Measurements from ENCODE around the gene ELOVL5.

ELOVL5 gene

GRCh38 chr6:53313784-53314400, 34.9 kb downstream of the ELOVL5 start:
- H3K4me3 ChIP-seq (ENCODE audit: low read depth in 1 of 2, low read length in 1 of 2): no peak overlapping the region
- H3K27ac ChIP-seq: peak overlapping the region; percentile 89
- TF ChIP-seq CTCF (IDR thresholded peaks at IDR 0.05): no peak
- H3K4me1 ChIP-seq (ENCODE audit: control insufficient read depth in 1 of 2, insufficient read depth in 1 of 2, low read depth in 1 of 2, low read length in 1 of 2): peaks cover 44 to 61% of the 10 kb centered on the region in 2 experiments
- no peaks in the 10 kb centered on the region for H3K36me3 ChIP-seq
- H3K9me3 ChIP-seq: no peaks in the 10 kb centered on the region
- H3K27me3 ChIP-seq: no peaks in the 10 kb centered on the region

- no peak for TF ChIP-seq CTCF (IDR thresholded peaks at IDR 0.05)
- no peaks in the 10 kb centered on the region for H3K9me3 ChIP-seq
- H3K4me1 ChIP-seq (ENCODE audit: control insufficient read depth in 1 of 2, insufficient read depth in 1 of 2, low read depth in 1 of 2, low read length in 1 of 2): peaks cover 52 to 65% of the 10 kb centered on the region in 2 experiments
- H3K27me3 ChIP-seq: no peaks in the 10 kb centered on the region
- peak overlapping the region; percentile 89 for H3K27ac ChIP-seq
- no peaks in the 10 kb centered on the region for H3K36me3 ChIP-seq
- no peak overlapping the region for H3K4me3 ChIP-seq (ENCODE audit: low read depth in 1 of 2, low read length in 1 of 2)
Observed at GRCh38 chr6:53312355-53312754, 36.4 kb downstream of the ELOVL5 start.

- no peak for TF ChIP-seq CTCF (IDR thresholded peaks at IDR 0.05)
- Histone ChIP-seq H3K9me3 (no peaks in the 10 kb centered on the region), H3K4me3 (ENCODE audit: low read depth in 1 of 2, low read length in 1 of 2) (no peak overlapping the region), H3K36me3 (no peaks in the 10 kb centered on the region), H3K27ac (peak overlapping the region; percentile 89), H3K4me1 (ENCODE audit: control insufficient read depth in 1 of 2, insufficient read depth in 1 of 2, low read depth in 1 of 2, low read length in 1 of 2) (peaks cover 60 to 73% of the 10 kb centered on the region in 2 experiments), H3K27me3 (no peaks in the 10 kb centered on the region)
Observed at GRCh38 chr6:53311586-53311935, 37.2 kb downstream of the ELOVL5 start.

GRCh38 chr6:53310771-53311585, 37.8 kb downstream of the ELOVL5 start:
- Histone ChIP-seq H3K9me3 (no peaks in the 10 kb centered on the region), H3K27me3 (no peaks in the 10 kb centered on the region), H3K4me3 (ENCODE audit: low read depth in 1 of 2, low read length in 1 of 2) (no peak overlapping the region), H3K36me3 (no peaks in the 10 kb centered on the region), H3K27ac (peak overlapping the region; percentile 89), H3K4me1 (ENCODE audit: control insufficient read depth in 1 of 2, insufficient read depth in 1 of 2, low read depth in 1 of 2, low read length in 1 of 2) (peaks cover 58 to 75% of the 10 kb centered on the region in 2 experiments)
- no peak for TF ChIP-seq CTCF (IDR thresholded peaks at IDR 0.05)

- no peak for TF ChIP-seq CTCF (IDR thresholded peaks at IDR 0.05)
- Histone ChIP-seq H3K4me1 (ENCODE audit: control insufficient read depth in 1 of 2, insufficient read depth in 1 of 2, low read depth in 1 of 2, low read length in 1 of 2) (peaks cover 58 to 72% of the 10 kb centered on the region in 2 experiments), H3K4me3 (ENCODE audit: low read depth in 1 of 2, low read length in 1 of 2) (peak overlapping the region in 1 of 2 experiments; percentile 20), H3K27me3 (no peaks in the 10 kb centered on the region), H3K9me3 (no peaks in the 10 kb centered on the region), H3K27ac (peak overlapping the region; percentile 89), H3K36me3 (no peaks in the 10 kb centered on the region)
Observed at GRCh38 chr6:53309901-53310300, 38.8 kb downstream of the ELOVL5 start.
